HG03521 (cell line): ENCODE measurements around the gene CRX.
"Not testable (repeated sequence)": the region's sequence is repeated elsewhere in the genome, so short reads cannot be mapped to it uniquely, and the experiment has no call there.

Experiments
- ATAC-seq: cut with Tn5 transposase; IDR thresholded peaks from one replicate; pipeline ENCODE4 v1.9.1; 2021; ENCODE audit warnings: mild to moderate bottlenecking, moderate library complexity; ENCODE audit not compliant: unreplicated experiment

The CRX gene

DNA sequence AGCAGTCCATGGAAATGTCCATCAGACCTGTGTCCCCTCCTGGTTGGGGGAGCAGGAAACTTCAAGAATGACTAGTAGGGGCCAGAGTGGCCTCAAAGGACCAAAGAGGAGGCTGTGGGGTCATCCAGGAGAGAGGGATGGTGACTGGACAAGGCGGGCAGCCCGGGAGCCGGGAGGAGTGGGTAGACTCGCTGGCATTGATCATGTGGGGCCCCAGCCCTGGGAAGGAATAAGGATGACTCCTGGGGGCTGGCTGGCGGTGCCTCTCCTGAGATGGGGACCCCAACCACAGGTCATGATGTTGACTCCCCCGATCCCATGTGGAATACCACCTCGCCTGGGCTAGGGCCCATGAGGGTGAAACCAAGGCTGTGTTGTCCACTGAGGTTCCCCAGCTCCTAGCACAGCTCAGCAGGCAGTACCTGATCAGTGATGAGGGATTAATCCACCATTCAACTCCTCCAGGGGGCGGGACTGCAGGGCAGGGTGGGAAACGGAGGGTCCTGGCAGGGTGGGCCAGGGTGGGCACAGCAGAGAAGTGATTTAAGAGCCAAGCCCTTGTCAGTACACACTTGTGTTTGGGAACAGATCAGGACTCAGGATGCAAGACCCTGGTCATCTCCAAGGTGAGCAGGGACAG, 37.0 kb downstream of the CRX start, which contains the start of gene TPRX2:
TSS of gene TPRX2 (plus strand) at position 590 of the 640 bp plus-strand sequence. CDS start at position 602, 12 bp downstream.
- not testable (repeated sequence) for ATAC-seq

DNA sequence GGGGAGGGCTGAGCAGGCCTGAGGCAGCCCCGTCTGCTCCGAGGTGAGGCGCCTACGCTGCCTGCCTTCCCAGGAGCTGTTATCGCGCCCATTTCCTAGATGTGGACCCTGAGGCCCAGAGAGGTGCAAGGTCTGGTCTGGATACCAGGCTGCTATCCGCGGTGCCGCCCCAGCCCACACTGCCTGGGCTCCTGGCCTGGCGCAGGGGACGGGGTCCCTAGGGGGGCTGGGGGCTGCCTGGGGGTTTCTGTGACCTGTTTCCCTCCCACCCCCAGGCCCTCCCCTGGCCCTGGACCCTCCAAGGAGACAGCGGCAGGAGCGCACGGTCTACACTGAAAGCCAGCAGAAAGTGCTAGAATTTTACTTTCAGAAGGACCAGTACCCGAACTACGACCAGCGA, 38.1 kb downstream of the CRX start:
- not testable (repeated sequence) for ATAC-seq

DNA sequence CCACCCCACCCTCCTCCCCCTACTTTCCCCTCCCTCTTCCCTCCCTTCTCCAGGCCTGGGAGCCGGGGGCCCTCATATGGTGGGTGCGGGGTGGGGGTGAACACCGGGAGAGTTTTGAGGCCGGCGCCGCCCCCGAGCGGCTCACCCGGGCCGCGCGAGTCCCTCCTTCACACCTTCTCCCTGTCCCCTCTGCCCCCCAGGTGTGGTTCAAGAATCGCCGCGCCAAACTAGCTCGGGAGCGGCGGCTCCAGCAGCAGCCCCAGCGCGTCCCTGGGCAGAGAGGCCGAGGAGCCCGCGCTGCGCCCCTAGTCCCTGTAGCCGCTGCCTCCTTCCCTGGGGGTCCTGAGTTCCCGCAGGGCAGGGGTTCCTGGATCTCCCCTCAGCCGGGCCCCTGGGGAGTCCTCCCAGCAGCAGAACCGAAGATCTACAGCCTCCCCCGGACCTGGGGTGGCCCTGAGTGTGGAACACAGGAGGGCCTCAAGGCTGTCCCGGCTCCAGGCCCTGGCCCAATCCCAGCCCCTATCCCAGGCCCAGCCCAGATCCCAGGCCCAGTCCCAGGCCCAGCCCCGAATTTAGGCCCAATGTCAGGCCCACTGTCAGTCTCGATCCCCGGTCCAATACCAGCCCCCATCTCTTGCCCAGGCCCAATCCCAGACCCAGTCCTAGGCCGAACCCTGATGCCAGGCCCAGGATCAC, 39.0 kb downstream of the CRX start:
- no peak for ATAC-seq

DNA sequence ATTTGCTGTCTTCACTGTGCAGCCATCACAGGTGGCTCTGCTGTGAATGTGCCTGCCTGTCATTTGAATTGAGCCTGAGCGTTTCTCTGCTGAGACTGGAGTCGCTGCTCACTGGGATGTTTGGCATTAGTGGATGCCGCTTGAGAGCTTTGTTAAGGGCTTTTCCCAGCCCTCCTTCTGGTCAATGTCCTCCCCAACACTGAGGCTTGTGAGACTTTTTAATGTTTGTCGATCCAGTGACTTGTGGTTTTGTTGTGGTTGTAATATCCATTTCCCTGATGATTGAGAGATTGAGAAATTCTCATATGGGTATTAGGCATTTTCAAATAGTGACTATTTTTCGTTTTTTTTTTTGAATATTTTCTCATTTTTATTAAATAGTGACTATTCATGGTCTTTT, 39.9 kb downstream of the CRX start:
- no peak for ATAC-seq

DNA sequence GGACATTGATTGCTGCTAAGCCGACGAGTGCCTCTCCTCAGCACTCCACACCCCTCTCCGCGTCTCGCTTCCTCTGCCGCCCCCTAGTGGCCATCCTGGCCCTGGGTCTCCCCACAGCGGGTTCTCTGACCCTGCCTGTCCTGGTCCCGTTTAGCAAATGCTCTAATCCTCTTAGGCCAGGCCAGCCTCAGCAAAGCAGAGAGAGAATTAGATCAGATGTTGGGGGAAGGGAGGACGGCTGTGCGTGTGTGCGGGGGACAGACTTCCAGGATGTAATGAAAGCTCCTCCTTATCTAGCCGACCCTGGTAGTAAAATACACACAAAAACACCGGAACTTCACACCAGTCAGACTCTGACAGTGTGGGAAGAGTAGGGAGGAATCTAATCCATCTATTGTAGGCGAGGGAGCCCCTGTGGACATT, 41.8 kb downstream of the CRX start:
- ATAC-seq: no peak

DNA sequence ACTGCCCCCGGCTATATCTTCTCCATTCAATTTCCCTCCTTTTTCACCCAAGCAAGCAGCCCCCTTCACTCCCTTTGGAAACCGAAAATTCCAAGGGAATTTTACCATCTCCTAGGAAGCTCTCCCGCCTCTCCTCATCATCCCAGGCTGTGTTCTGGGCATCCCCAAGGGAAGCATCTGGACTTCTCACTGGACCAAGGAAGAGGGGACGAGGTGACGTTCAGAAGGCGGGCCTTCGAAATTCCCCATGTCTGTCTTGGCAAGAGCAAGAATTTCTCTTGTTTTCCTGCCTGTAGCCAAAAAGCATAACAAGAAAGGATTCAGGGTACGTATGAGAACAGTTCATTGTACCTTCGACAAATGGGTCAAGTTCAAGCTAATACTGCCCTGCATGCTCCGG, 43.4 kb downstream of the CRX start:
- no peak for ATAC-seq

DNA sequence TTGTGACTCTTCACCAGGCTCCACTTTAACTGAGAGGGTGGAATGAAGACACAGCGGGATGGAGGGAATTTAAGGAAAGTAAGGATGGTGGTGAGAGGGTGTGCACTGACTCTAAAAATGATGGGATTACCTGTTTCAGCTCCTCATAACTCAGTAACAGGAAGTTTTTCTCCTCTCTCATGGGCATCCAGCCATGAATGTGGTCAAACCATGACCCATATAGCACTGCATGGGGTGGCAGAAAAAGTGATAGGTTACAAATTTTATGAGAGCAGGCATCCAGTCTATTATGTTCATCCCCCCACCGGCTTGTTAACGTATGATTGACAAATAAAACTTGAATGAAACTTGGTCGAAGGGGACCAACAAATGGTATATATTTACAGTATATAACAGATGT, 57.2 kb downstream of the CRX start:
- ATAC-seq: no peak

DNA sequence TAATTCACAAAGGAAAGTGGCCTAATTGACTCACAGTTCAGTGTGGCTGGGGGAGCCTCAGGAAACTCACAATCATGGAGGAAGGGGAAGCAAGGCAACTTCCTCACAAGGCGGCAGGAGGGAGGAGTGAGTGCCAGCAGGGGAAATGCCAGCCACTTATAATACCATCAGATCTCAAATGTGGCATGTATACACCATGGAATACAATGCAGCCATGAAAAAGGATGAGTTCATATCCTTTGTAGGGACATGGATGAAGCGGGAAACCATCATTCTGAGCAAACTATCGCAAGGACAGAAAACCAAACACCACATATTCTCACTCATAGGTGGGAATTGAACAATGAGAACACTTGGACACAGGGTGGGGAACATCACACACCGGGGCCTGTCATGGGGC, 57.6 kb downstream of the CRX start:
- ATAC-seq: not testable (repeated sequence)

DNA sequence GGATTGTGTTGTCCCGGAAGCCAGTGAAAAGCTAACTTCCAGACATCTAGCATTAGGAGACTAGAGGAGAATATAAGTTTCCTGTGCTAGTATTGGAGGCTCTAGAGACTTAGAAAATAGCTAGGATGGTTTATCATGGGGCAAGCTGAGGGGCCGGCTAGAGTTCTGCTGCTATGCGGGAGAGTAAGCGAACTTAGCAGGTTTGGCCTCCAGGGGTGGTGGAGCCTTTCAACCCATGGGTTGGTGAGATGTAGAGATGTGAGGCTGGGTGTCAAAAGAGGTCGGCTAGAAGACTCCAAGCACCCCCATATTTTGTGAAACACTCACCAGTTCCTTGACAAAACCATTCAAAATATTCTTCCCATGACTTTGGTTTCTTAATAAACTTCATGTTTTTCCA, 60.0 kb downstream of the CRX start:
- ATAC-seq: no peak

DNA sequence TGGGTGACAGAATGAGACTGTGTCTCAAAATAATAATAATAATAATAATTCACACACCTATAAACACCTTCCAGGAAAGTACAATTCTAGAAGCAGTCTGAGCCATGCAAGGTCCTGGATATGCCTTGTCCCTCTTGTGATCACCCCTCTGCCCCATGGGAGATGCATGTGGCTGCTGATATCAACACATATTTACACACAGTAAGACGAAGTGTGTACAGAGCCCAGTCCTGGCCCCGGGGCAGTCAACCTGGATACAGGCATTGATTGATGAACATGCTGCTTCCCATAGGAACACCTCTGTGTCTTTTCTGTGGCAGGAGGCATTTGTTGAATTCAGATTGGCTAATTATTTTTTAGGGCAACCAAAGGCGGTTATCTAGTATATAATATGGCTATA, 61.2 kb downstream of the CRX start:
- no peak for ATAC-seq

DNA sequence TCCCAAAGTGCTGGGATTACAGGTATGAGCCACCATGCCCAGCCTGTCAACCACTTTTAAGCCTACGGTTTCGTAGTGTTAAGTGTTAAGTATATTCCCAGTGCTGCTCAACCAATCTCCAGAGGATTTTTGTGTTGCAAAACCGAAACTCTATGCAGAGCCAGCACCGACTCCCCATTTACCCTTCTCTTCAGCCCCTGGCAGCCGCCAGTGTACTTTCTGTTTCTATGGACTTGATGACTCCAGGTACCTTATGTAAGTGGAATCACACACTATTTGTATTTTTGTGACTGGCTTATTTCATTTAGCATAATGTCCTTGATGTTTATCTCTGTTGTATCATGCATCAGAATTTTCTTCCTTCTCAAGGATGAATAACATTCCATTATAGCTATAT, 63.3 kb downstream of the CRX start:
- no peak for ATAC-seq

DNA sequence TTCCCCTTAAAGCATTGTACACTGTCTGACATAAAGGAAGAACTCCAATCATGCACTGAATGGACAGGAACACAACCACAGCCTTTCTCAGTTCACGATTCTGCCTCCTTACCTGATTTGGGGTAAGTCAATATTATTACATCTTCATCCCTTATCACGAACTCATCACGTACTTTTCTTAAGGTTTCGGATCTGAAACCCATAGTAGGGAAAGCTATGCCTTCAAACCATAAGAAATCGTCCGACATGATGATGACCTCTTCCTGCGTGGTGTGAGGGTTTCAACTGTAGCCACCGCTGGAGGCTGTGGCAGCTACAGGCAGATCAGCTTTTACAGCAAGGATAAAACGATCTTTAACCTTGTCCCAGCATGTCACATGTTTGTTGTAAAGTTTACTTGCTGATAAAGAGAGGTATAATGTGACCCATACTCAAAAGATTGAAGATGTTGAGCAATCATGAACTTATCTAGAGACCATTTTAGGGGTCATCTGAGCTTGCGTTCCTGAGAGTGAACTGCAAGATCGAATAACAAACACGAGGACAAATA, 64.3 kb downstream of the CRX start, which contains the start of gene SULT2A1:
TSS of gene SULT2A1 (minus strand) at position 306 of the 550 bp plus-strand sequence. CDS start at position 248, 58 bp downstream.
- no peak for ATAC-seq

DNA sequence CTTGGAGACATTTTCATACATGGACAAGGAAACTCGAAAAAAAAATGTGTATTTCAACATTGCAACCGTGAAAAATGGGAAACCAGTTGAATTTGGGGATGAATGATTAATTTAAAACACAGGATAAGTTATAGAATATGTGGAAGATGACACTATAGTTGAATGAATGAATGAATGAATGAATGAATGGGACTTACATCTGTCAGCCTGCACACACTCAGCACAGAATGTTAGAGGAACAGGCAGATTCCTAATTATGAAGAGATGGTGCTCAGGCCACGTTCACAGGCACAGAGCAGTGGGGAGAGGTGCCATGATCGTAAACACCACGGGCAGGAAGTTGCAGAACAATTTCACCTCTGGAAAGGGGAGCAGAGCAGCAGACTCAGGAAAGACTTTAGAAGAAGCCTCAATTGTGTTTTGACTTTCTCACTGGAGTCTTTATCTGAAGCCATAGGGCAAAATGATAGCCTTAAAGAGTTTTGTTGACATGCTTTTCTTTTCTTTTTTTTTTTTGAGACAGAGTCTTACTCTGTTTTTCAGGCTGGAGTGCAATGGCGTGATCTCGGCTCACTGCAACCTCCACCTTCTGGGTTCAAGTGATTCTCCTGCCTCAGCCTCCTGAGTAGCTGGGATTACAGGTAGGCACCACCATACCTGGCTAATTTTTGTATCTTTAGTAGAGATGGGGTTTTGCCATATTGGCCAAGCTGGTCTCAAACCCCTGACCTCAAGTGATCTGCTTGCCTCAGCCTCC, 69.3 kb downstream of the CRX start:
- no peak for ATAC-seq

DNA sequence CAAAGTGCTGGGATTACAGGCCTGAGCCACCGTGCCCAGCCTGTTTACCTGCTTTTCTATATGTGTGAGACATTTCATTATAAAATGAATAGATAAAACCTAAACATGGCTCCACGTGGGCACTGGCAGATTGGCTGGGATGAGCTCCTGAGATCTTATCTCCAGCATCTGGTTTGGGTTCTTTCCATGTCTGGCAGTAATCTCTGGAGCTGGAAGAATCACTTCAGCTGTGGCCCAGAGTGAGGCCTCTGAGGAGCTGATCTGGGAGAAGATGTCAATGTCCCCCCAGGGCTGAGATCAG, 69.8 kb downstream of the CRX start:
- no peak for ATAC-seq

DNA sequence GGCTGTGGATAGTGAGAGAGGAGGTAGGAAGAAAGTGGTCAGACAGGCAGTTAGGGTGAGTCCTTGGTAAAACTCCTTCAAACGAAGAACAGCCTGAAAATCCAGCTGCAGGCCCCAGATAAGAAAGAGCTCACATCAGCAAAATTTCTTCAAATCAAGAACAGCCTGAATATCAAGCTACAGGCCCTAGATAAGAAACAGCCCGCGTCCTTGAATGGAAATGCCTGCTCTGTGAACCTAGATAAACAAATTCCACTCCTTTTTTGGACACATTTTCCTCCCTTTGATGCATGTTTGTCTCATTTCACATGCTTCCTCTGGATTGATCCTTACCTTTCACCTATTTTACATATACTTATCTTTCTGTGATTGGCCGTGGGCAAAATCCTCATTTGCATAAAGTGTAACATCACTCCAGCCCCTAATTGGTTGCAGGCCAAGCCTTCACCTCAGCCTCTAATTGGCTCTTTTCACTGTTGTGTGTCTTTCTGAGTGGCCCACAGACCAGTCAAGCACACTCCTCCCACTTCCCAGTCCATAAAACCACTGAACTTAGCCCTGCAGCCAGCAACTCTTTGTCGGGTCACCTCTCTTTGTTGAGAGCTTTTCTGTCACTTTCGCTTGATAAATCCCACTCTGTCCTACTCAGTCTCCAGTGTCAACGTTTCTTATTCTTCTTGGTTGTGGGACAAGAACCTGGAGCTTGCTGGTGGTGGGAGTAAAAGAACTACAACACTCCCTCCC, 70.4 kb downstream of the CRX start:
- no peak for ATAC-seq
